GM12801 (cell line): Measurements from ENCODE around the gene ACLY.

Experiments used
- CTCF ChIP-seq: IDR thresholded peaks from one replicate; pipeline ENCODE4 v1.5.1; 2011; ENCODE audit warnings: control low read depth; ENCODE audit not compliant: insufficient read length; ENCODE audit errors: extremely low read depth

ACLY gene

GRCh38 chr17:41935641-41936040 is 16.9 kb upstream of the ACLY start:
- no peak for TF ChIP-seq CTCF

- TF ChIP-seq CTCF: no peak
Observed at GRCh38 chr17:41932816-41933389, 14.2 kb upstream of the ACLY start.

DNA sequence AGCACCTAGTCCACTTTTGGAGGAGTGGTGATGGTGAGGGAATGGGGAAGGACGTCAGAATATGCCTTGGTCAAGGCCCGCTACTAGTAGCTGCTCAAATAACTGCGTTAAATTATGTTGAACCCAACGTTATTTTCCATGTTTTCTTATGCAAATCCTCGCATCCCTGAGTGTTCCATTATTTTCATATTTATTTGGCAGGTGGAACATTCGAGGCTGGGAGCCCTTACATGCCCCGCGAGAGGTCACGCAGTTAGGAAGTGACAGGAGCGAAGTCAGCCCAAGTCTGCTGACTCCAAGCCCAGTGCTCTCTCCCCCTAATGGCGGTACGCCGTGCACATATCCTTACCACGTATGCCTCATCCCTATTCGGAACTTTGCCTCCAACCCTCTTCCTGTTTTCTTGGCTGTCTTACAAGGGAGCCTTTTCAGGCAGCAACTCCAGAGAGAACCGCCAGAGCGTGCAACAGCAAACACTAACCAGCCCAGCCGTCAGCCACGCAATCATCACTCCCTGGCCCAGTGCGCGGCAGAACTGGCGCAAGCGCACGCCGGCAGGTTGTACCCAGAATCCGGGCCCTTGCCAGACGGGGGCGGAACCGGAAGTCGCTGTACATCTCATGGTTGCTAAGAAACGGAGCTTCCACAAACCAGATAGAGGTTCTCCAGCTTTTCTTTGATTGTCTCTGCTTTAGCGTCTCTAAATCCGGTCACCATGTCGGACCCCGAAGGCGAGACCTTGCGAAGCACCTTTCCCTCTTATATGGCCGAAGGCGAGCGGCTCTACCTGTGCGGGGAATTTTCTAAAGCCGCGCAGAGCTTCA is 11.5 kb upstream of the ACLY start, which contains the start of gene ODAD4:
TSS of gene ODAD4 (plus strand) at position 609 of the 824 bp plus-strand sequence. CDS start at position 716, 107 bp downstream.
- TF ChIP-seq CTCF: no peak

DNA sequence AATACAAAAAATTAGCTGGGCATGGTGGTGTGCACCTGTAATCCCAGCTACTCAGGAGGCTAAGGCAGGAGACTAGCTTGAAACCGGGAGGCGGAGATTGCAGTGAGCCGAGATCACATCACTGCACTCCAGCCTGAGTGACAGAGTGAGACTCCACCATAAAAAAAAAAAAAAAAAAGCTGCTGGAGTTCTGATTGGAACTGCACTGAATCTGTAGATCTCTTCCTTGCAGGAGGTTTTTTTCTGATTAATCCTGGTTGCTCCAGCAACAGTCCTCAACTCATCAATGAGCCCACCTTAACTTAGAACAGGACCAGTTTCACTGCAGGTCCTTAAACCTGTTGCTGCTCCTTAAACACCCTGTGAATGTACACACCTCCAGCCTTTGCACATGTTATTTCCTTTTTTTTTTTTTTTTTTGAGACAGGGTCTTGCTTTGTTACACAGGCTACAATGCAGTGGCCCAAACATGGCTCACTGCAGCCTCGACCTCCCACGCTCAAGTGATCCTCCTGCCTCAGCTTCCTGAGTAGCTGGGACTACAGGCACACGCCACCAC is 10.0 kb upstream of the ACLY start:
- TF ChIP-seq CTCF: no peak

DNA sequence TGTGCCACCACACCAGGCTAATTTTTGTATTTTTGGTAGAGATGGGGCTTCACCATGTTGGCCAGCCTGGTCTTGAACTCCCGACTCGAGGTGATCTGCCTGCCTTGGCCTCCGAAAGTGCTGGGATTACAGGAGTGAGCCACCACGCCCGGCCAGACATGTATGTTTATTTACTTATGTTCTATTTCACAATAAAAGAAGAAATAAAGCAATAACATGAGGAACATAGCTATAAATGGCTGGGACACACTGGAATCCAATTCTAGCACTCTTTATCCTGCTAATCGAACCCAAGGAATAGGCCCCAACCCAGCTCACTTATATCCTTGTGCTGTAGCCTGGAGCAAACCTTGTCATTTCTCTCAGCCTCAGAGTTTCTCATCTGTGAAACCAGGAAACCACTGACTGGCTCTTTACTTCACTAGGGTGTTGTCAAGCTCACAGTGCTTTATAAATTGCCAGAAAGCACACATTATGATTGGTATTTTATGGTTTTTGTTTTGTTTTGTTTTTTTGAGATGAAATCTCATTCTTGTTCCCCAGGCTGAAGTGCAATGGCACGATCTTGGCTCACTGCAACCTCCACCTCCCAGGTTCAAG is 7.3 kb upstream of the ACLY start:
- TF ChIP-seq CTCF: no peak

DNA sequence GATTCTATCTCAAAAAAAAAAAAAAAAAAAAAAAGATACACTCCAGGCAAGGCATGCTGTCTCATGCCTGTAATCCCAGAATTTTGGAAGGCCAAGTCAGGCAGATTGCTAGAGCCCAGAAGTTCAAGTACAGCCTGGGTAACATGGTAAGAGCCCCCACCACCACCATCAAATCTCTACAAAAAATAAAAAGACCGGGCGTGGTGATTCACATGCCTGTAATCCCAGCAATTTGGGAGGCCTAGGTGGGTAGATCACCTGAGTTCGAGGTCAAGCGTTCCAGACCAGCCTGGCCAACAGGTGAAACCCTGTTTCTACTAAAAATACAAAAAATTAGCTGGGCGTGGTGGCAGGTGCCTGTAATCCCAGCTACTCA is 1.8 kb upstream of the ACLY start:
- no peak for TF ChIP-seq CTCF

- TF ChIP-seq CTCF: no peak
Observed at GRCh38 chr17:41919840-41920579, 1.3 kb upstream of the ACLY start.
